Measurements from ENCODE around the gene LDLRAD1.
"Not testable (repeated sequence)": the region's sequence is repeated elsewhere in the genome, so short reads cannot be mapped to it uniquely, and the experiment has no call there.

The LDLRAD1 gene

GRCh38 chr1:54017979-54018378 is at the start of gene LDLRAD1:
LDLRAD1 (minus strand) TSS chr1:54018186; CDS start chr1:54018112, 74 bp downstream.
- no peak for DNase-seq

- DNase-seq: no peak
Measured at GRCh38 chr1:54064299-54064698, 46.3 kb upstream of the LDLRAD1 start.

- DNase-seq: no peak
Measured at GRCh38 chr1:54054438-54054749, 36.4 kb upstream of the LDLRAD1 start.

- DNase-seq: no peak
Measured at GRCh38 chr1:54053745-54054437, 35.9 kb upstream of the LDLRAD1 start.

GRCh38 chr1:54052934-54053744 is 35.2 kb upstream of the LDLRAD1 start, which contains the start of the genes TCEANC2 and TMEM59:
TCEANC2 (plus strand) TSS chr1:54053608; CDS start chr1:54054423, 815 bp downstream.
TMEM59 (minus strand) TSS chr1:54053204; CDS start chr1:54053188, 16 bp downstream.
- peak; percentile 97 for DNase-seq

GRCh38 chr1:54052431-54052933 is 34.5 kb upstream of the LDLRAD1 start:
- DNase-seq: no peak

GRCh38 chr1:54051933-54052430 is 34.0 kb upstream of the LDLRAD1 start:
- no peak for DNase-seq

GRCh38 chr1:54050435-54050834 is 32.4 kb upstream of the LDLRAD1 start:
- not testable (repeated sequence) for DNase-seq

GRCh38 chr1:54047384-54048305 is 29.7 kb upstream of the LDLRAD1 start:
- no peak for DNase-seq

GRCh38 chr1:54046671-54047383 is 28.8 kb upstream of the LDLRAD1 start:
- DNase-seq: no peak

- DNase-seq: no peak
Measured at GRCh38 chr1:54045496-54045895, 27.5 kb upstream of the LDLRAD1 start.

- no peak for DNase-seq
Measured at GRCh38 chr1:54041806-54042205, 23.8 kb upstream of the LDLRAD1 start.

GRCh38 chr1:54037476-54037875 is 19.5 kb upstream of the LDLRAD1 start:
- no peak for DNase-seq

GRCh38 chr1:54028306-54029251 is 10.6 kb upstream of the LDLRAD1 start:
- no peak for DNase-seq

GRCh38 chr1:54027848-54028247 is 9.9 kb upstream of the LDLRAD1 start:
- DNase-seq: no peak

- not testable (repeated sequence) for DNase-seq
Measured at GRCh38 chr1:54024811-54025210, 6.8 kb upstream of the LDLRAD1 start.

- no peak for DNase-seq
Measured at GRCh38 chr1:54024358-54024757, 6.4 kb upstream of the LDLRAD1 start.

- not testable (repeated sequence) for DNase-seq
Measured at GRCh38 chr1:54019562-54020176, 1.7 kb upstream of the LDLRAD1 start.

- DNase-seq: no peak
Measured at GRCh38 chr1:54018635-54019034, 649 bp upstream of the LDLRAD1 start.

Measured in NK-92 treated with Interleukin-12 subunit alpha and Interleukin-12 subunit beta, amount 100 ng/mL, for 24 hours (cell line).